AG04450 (cell line): ENCODE measurements around the gene CDC42EP2. TPM values are rescaled to one million over a fixed set of nuclear protein-coding genes. Genes with fewer than 3 reads are reported as not detected.
A peak's percentile ranks its signal among the peaks of the same experiment; 100 is the strongest.

Experiments used
- CTCF ChIA-PET: fragments of 300-600, 350-600 bp; formaldehyde crosslinking; extraction: SDS; loops from one replicate; lab custom pipeline; 2022; ENCODE audit warnings: antibody characterized with exemption, inconsistent platforms; lab: Charles Lee
- POLR2A ChIA-PET: fragments of 350-600 bp; formaldehyde crosslinking; extraction: SDS; loops from one replicate; lab custom pipeline; 2021; ENCODE audit warnings: antibody characterized with exemption, inconsistent platforms; lab: Yijun Ruan, JAX
- DNase-seq: peaks from one replicate; pipeline ENCODE4 v3.0.0-alpha.2; 2011; ENCODE audit warnings: low read depth, low spot score
- H3K27ac ChIP-seq: one replicate; pipeline ENCODE4 v1.5.1; 2012; ENCODE audit warnings: low read depth, low read length, control low read depth
- H3K27me3 ChIP-seq: one replicate; pipeline ENCODE4 v1.6.0; 2012; ENCODE audit warnings: low read length; ENCODE audit not compliant: control insufficient read depth, insufficient read depth
- H3K4me3 ChIP-seq: 2 replicates; pipeline ENCODE4 v1.5.1; 2011; ENCODE audit warnings: mild to moderate bottlenecking, low read depth, low read length, control low read depth
- H3K9me3 ChIP-seq: 2 replicates; pipeline ENCODE4 v1.5.1; 2012; ENCODE audit warnings: low read length; ENCODE audit not compliant: control insufficient read depth, insufficient read depth
- CTCF ChIP-seq: IDR thresholded peaks from 2 replicates; pipeline ENCODE4 v1.5.1; 2011; ENCODE audit warnings: low read depth, low read length, control low read depth, inconsistent platforms
- polyA plus RNA-seq: library from polyadenylated mRNA; depleted of rRNA; stranded (reverse); fragments of >200 nt; gene quantifications from 2 replicates; pipeline ENCODE4 v1.2.3, GENCODE V29; 2011

The CDC42EP2 gene
- polyA plus RNA-seq, 1 experiment: 14.3 TPM

- H3K4me3 ChIP-seq: peak overlapping the region; percentile 93
- CTCF ChIA-PET: interaction anchor here (1.1 to 13.8 kb wide), 5 partner anchors 18 to 177 kb away, joined by 3 to 506 read pairs (median 9); partner anchors contain the start of gene CDC42EP2
Measured at GRCh38 chr11:65334696-65335295, 20.1 kb downstream of the CDC42EP2 start.

GRCh38 chr11:65338676-65339075 is 24.0 kb downstream of the CDC42EP2 start:
- Histone ChIP-seq H3K9me3 (no peaks in the 10 kb centered on the region), H3K27me3 (no peaks in the 10 kb centered on the region), H3K27ac (no peak overlapping the region), H3K4me3 (no peak overlapping the region)
- ChIA-PET CTCF (interaction anchor here (0.8 to 3.2 kb wide), 3 partner anchors 9 to 63 kb away, joined by 4 to 18 read pairs (median 5); no protein-coding TSS in a partner anchor), POLR2A (no interaction called here)
- TF ChIP-seq CTCF: no peak
- DNase-seq: no peak

More at GRCh38 chr11:65334696-65335295, 20.1 kb downstream of the CDC42EP2 start:
- POLR2A ChIA-PET: interaction anchor here (0.6 to 1.2 kb wide), 2 partner anchors 10 to 166 kb away, joined by 3 to 4 read pairs; no protein-coding TSS in a partner anchor
- no peaks in the 10 kb centered on the region for H3K27me3 ChIP-seq
- TF ChIP-seq CTCF: no peak
- H3K9me3 ChIP-seq: no peaks in the 10 kb centered on the region
- peak overlapping the region; percentile 21 for H3K27ac ChIP-seq
- DNase-seq: no peak

GRCh38 chr11:65340226-65340625 is 25.6 kb downstream of the CDC42EP2 start:
- DNase-seq: no peak
- TF ChIP-seq CTCF: no peak
- Histone ChIP-seq H3K9me3 (no peaks in the 10 kb centered on the region), H3K4me3 (no peak overlapping the region), H3K27ac (no peak overlapping the region), H3K27me3 (no peaks in the 10 kb centered on the region)
- POLR2A ChIA-PET: no interaction called here
- CTCF ChIA-PET: interaction anchor here (0.6 to 3.2 kb wide), 3 partner anchors 11 to 65 kb away, joined by 3 to 18 read pairs (median 6); no protein-coding TSS in a partner anchor

- POLR2A ChIA-PET: interaction anchor here (1.2 kb wide), 1 partner anchor 8 kb away, joined by 3 read pairs; the partner anchor contains the start of gene DPF2
- Histone ChIP-seq H3K27me3 (no peaks in the 10 kb centered on the region), H3K9me3 (no peaks in the 10 kb centered on the region), H3K27ac (no peak overlapping the region), H3K4me3 (no peak overlapping the region)
- CTCF ChIA-PET: interaction anchor here (0.7 to 1.4 kb wide), 2 partner anchors 11 to 67 kb away, joined by 7 to 9 read pairs; no protein-coding TSS in a partner anchor
- DNase-seq: no peak
- no peak for TF ChIP-seq CTCF
Measured at GRCh38 chr11:65341856-65342255, 27.2 kb downstream of the CDC42EP2 start.

- Histone ChIP-seq H3K27ac (no peak overlapping the region), H3K4me3 (no peak overlapping the region), H3K27me3 (peaks cover 11% of the 10 kb centered on the region), H3K9me3 (no peaks in the 10 kb centered on the region; the same call in 1 of the 2 replicates)
- TF ChIP-seq CTCF: no peak
- ChIA-PET CTCF (interaction anchor here (0.6 to 5.5 kb wide), 6 partner anchors 22 to 126 kb away, joined by 3 to 43 read pairs (median 4); no protein-coding TSS in a partner anchor), POLR2A (interaction anchor here (1.2 kb wide), 1 partner anchor 50 kb away, joined by 3 read pairs; no protein-coding TSS in a partner anchor)
- no peak for DNase-seq
Measured at GRCh38 chr11:65351511-65351910, 36.8 kb downstream of the CDC42EP2 start.
